DMS79 treated with DMSO at 0.1 percent for 48 hours (cell line): Measurements from ENCODE around the gene AMOT.
"Not testable (repeated sequence)": the region's sequence is repeated elsewhere in the genome, so short reads cannot be mapped to it uniquely, and the experiment has no call there.

Source experiments
- DNase-seq: peaks from one replicate; lab custom pipeline; 2025; lab: John Stamatoyannopoulos, UW

The AMOT gene

GRCh38 chrX:112840382-112841113 is at the start of gene AMOT:
Gene AMOT, minus strand, starts transcription at chrX:112840831. Its CDS starts 17,705 bp downstream, at chrX:112823126.
- DNase-seq = peak; percentile 72

GRCh38 chrX:112889400-112889799 is 48.8 kb upstream of the AMOT start:
- DNase-seq = no peak

- no peak for DNase-seq
Measured at GRCh38 chrX:112888916-112889315, 48.3 kb upstream of the AMOT start.

- peak; percentile 6 for DNase-seq
Measured at GRCh38 chrX:112877771-112878173, 37.1 kb upstream of the AMOT start.

- DNase-seq = no peak
Measured at GRCh38 chrX:112874614-112875013, 34.0 kb upstream of the AMOT start.

- DNase-seq = no peak
Measured at GRCh38 chrX:112874175-112874574, 33.5 kb upstream of the AMOT start.

GRCh38 chrX:112868586-112868985 is 28.0 kb upstream of the AMOT start:
- DNase-seq = no peak

GRCh38 chrX:112867570-112867969 is 26.9 kb upstream of the AMOT start:
- DNase-seq = no peak

GRCh38 chrX:112866175-112866574 is 25.5 kb upstream of the AMOT start:
- no peak for DNase-seq

- no peak for DNase-seq
Measured at GRCh38 chrX:112865464-112866025, 24.9 kb upstream of the AMOT start.

GRCh38 chrX:112863850-112864249 is 23.2 kb upstream of the AMOT start:
- no peak for DNase-seq

- DNase-seq = no peak
Measured at GRCh38 chrX:112857478-112857878, 16.8 kb upstream of the AMOT start.

- DNase-seq = not testable (repeated sequence)
Measured at GRCh38 chrX:112854901-112855300, 14.3 kb upstream of the AMOT start.

GRCh38 chrX:112852851-112853250 is 12.2 kb upstream of the AMOT start:
- no peak for DNase-seq

GRCh38 chrX:112851806-112852205 is 11.2 kb upstream of the AMOT start:
- peak; percentile 51 for DNase-seq

- DNase-seq = no peak
Measured at GRCh38 chrX:112851161-112851779, 10.6 kb upstream of the AMOT start.

GRCh38 chrX:112849016-112849415 is 8.4 kb upstream of the AMOT start:
- DNase-seq = peak; percentile 20

- no peak for DNase-seq
Measured at GRCh38 chrX:112846782-112847181, 6.2 kb upstream of the AMOT start.

GRCh38 chrX:112846187-112846586 is 5.6 kb upstream of the AMOT start:
- no peak for DNase-seq

- no peak for DNase-seq
Measured at GRCh38 chrX:112844250-112844649, 3.6 kb upstream of the AMOT start.

- DNase-seq = no peak
Measured at GRCh38 chrX:112841820-112842157, 1.2 kb upstream of the AMOT start.

GRCh38 chrX:112841114-112841819 is 636 bp upstream of the AMOT start:
- DNase-seq = peak; percentile 90

- DNase-seq = no peak
Measured at GRCh38 chrX:112839856-112840255, 775 bp downstream of the AMOT start.
